Subcutaneous adipose tissue (tissue), 4 donors: ENCODE results near the gene ARF3. TPM values are rescaled to one million over a fixed set of nuclear protein-coding genes. Genes with fewer than 3 reads are reported as not detected.

ENCODE experiments used
- total RNA-seq, 4 donors: library from RNA; depleted of rRNA; stranded (reverse); fragments of >200 nt; gene quantifications; one replicate each; pipeline ENCODE4 v1.1.0, GENCODE V29; 2016
- TF ChIP-seq, protein P1 (sequence below): fragments of 450-650 bp; IDR thresholded peaks from one replicate; pipeline ENCODE4 v1.5.1; 2016; ENCODE audit warnings: low read depth, mild to moderate bottlenecking, control low read depth, antibody characterized with exemption, moderate library complexity

ARF3 gene
- total RNA-seq, 4 donors from 2014 or later = 39.9 to 58.4 (median 48.5) TPM

DNA sequence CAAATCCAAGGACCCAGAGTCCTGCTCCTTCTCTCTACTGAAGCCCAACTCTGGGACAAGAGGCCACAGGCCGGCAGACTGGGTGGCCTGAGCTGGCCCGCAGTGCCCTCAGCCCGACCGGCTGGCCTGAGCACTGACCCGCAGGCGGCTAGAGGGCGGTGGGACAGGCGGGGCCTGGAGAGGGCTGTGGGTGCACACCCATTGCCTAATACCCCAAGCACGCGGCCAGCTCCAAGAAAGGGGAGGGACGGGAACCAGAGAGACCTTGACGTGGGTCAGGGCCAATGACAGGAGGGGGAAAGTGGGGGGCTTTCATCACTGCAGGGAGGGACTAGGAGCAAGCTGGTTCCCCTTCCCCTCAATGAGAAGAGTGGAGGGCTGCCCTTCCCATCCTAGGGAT is 16.2 kb upstream of the ARF3 start:
- TF ChIP-seq, protein P1, sequence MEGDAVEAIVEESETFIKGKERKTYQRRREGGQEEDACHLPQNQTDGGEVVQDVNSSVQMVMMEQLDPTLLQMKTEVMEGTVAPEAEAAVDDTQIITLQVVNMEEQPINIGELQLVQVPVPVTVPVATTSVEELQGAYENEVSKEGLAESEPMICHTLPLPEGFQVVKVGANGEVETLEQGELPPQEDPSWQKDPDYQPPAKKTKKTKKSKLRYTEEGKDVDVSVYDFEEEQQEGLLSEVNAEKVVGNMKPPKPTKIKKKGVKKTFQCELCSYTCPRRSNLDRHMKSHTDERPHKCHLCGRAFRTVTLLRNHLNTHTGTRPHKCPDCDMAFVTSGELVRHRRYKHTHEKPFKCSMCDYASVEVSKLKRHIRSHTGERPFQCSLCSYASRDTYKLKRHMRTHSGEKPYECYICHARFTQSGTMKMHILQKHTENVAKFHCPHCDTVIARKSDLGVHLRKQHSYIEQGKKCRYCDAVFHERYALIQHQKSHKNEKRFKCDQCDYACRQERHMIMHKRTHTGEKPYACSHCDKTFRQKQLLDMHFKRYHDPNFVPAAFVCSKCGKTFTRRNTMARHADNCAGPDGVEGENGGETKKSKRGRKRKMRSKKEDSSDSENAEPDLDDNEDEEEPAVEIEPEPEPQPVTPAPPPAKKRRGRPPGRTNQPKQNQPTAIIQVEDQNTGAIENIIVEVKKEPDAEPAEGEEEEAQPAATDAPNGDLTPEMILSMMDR = no peak

DNA sequence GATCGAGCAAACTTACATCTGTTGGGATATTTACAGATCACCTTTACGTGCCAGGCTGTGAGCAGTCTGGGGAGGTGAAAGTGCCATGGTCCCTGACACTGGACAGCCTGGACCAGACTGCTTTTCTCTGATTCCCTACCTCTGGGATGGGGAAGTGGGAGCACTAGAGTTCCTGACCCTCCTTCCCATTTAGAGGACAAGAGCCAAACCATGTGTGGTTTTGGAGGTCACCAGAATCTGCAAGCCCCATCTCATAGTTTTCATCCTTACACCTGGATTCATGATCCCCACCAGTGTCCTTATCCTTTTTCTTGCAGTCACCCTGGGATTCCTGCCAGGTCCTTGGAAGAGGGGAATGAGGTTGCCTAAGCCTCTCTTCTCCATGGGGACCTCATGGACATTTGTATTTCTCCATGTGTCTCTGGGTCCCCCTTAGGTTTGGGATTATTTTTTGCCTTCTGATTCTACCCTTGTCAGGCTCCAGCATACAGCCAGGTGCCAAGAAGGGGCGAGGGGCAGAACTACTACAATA is 15.7 kb upstream of the ARF3 start:
- TF ChIP-seq, protein P1 = no peak

DNA sequence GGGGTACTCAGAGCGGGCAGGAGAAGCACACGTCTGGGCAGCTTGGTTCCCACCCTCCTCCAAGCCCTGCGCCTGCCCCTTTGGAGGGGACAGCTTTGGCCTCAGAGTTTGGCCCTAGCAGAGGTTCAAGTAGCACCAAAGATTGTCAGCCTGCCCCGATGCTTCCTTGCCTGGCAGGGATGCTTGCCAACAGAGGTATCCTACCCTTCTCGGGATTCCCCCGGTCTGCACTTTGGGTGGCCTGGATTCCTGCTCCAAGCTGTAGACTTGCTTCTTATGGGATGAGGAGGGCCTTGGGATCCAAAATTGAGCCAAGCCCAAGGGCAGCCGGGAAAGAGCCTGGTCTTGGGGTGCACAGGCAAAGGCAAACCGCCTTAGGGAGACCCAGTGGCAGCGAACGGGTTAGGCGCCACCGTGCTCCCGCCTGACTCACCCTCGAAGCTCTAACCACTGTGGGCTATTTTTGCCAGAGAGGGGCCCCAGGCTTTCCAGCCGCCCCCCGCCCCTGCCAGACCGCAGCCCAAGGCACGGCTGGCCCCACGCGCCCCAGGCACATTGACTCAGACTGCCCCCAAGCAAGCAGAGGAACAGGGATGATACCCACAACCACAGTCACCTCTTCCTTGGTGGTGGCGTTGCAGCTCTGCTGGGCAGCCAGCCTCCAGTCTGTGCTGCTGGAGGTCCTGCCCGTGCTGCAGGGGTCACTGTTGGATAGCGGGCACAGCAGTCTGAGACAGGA is 15.1 kb upstream of the ARF3 start:
- TF ChIP-seq, protein P1 = no peak

DNA sequence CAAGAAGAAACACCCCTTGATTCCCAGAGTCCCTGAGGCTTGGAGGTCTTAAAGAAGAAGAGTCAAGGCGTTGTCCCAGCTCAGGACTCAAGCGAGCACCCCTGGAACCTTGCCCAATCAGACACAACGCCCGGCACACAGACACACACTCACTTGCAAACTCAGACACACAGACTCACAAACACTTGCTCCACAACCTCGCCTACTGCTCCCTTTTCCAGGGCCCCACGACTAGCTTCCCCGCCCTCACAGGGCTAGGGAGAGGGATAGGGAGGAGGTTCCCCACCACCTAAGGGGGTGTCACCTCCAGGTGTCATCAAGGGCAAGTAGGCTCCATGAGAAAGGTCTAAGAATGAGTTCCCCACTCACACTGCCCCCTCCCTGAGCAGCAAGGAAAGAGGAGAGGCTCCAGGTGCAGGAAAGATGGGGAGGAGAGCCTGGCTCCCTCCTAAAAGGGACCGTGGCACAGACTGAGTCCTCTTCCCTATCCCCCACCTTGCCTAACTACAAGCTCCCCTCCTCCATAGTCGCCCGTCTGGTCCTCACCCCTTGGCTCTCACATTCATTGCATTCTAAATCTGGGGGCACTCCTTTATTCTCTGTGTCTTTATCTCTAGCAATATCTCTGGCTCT is 13.5 kb upstream of the ARF3 start:
- TF ChIP-seq, protein P1 = no peak

DNA sequence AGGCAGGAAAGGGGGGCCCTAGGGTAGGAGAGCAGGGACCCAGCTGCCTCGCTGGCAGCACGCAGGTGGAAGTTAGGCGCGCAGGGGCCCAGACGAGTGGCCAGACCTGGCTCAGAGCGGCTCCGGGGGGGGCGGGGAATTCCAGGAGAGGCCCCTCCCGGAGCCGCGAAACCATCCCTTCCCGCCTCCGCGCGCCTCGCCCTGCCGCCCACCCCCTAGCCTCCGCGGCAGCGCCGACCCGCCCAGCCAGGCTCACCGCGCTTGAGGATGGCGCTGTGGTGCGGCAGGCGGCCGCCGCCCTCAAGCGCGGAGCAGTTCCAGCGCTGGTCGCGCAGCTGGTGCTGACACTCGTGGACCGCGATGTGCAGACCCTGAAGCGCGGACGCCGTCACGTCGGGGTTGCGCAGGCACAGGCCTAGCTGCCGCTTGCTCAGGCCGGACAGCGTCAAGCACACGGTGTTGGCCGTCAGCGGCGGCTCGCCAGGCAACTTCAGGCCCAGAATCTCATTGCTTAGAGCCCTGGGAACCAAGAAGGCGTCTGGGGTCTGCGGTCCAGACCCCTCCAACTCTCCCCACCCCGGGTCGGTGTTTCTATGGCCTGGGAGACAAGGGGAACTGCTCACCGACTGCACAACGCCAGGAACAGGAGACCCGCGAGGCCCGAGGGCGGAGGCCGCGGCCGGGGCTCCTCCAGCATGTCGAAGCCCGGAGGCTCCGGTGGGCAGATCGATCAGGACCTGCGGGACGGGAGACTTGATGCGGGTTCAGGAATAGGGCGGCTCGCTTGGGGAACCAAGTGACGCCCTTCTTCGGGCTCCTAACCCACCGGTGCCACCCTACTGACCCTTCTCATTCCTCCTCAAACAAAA is 12.8 kb upstream of the ARF3 start:
- TF ChIP-seq, protein P1 = no peak

DNA sequence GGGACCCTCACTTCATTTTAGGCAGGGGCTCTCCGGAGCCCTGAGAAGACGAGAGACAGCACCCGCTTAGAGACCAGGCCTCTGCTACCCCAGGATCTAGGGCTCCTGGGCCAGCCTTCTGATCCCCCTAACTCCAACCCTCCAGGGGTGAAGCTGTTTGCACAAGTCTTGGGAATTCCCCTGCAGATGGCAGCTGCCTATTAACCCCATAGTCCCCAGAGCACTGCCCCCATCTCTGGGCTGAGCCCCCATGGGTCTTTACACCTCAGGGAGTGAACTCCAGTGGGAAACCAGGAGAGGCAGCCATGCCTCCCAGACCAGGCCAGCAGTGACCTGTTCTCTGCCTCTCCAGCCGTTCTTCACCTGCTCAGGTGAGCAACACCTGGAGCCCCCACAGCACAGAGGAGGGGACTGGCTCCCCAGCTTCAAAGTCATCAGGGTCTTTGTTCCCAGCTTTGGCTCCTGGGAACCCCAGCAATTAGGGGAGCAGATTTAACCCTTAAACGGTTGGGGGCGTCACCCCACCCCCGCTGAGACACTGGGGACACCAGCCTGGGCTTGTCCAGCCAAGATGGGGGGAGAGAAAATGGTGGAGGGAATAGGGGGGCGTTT is 12.0 kb upstream of the ARF3 start:
- TF ChIP-seq, protein P1 = no peak
